Natural killer cell (primary cell): ENCODE data around the gene DDX54. TPM values are rescaled to one million over a fixed set of nuclear protein-coding genes. Genes with fewer than 3 reads are reported as not detected.

Experiments used
- ATAC-seq, 3 donors: fragments of 150-1000 bp in 2 of 3; fragments of 200-7000 bp in 1 of 3; cut with Tn5 transposase; 1 replicate in 1 of 3; 2 replicates in 2 of 3; pipeline ENCODE4 v1.10.0; 2021; ENCODE audit warnings: mild to moderate bottlenecking in 2 of 3, moderate library complexity in 2 of 3
- DNase-seq, 2 donors: peaks; one replicate each; pipeline versions ENCODE4 v3.0.0 to v3.0.0-alpha.2; 2013 to 2021; ENCODE audit warnings: mixed read lengths in 1 of 2
- H3K27ac ChIP-seq: one replicate; pipeline ENCODE4 v1.5.1; 2013; ENCODE audit warnings: mild to moderate bottlenecking, low read length
- H3K27me3 ChIP-seq: one replicate; pipeline ENCODE4 v1.6.1; 2013; ENCODE audit warnings: low read length; ENCODE audit not compliant: control insufficient read depth, insufficient read depth
- H3K36me3 ChIP-seq: one replicate; pipeline ENCODE4 v1.6.1; 2013; ENCODE audit warnings: low read length; ENCODE audit not compliant: control insufficient read depth, insufficient read depth
- H3K4me1 ChIP-seq: one replicate; pipeline ENCODE4 v1.6.1; 2013; ENCODE audit warnings: low read length; ENCODE audit not compliant: control insufficient read depth, insufficient read depth
- H3K4me3 ChIP-seq: one replicate; pipeline ENCODE4 v1.5.1; 2013; ENCODE audit warnings: low read length
- H3K9me3 ChIP-seq: one replicate; pipeline ENCODE4 v1.6.1; 2013; ENCODE audit warnings: low read length; ENCODE audit not compliant: control insufficient read depth, insufficient read depth
- H3K27ac Mint-ChIP-seq, 2 donors: one replicate each; pipeline ENCODE4 v1.8.0; 2022; ENCODE audit warnings: mild to moderate bottlenecking in 2 of 2, mixed read lengths in 2 of 2, moderate library complexity in 1 of 2
- H3K27me3 Mint-ChIP-seq, 2 donors: one replicate each; pipeline ENCODE4 v1.8.0; 2022; ENCODE audit warnings: low read depth in 2 of 2, mixed read lengths in 2 of 2
- H3K36me3 Mint-ChIP-seq: one replicate; pipeline ENCODE4 v1.8.0; 2022; ENCODE audit warnings: mixed read lengths
- H3K4me1 Mint-ChIP-seq, 2 donors: one replicate each; pipeline ENCODE4 v1.8.0; 2022; ENCODE audit warnings: mixed read lengths in 2 of 2
- H3K4me3 Mint-ChIP-seq: one replicate; pipeline ENCODE4 v1.8.0; 2022; ENCODE audit warnings: mild to moderate bottlenecking, moderate library complexity, mixed read lengths
- H3K9me3 Mint-ChIP-seq, 2 donors: one replicate each; pipeline ENCODE4 v1.8.0; 2022; ENCODE audit warnings: mixed read lengths in 2 of 2
- WGBS: methylation state at CpG from one replicate; pipeline ENCODE4 v1.1.7; 2013; ENCODE audit warnings: missing lambda C conversion rate; ENCODE audit not compliant: insufficient coverage; 5-methylcytosine and 5-hydroxymethylcytosine counted together
- intact Hi-C: fragments of 100-400 bp; cut with micrococcal nuclease; formaldehyde crosslinking; loops from one replicate; pipeline ENCODE4 v1.14.2; 2022
- total RNA-seq, 4 donors: library from RNA; stranded (reverse); fragments of 120-200 nt in 1 of 4; gene quantifications; one replicate each; pipeline versions ENCODE4 v1.2.3 to v1.2.4, GENCODE V29; 2013 to 2022
- TF ChIP-seq, protein P1 (sequence below): fragments of 200-600 bp; IDR thresholded peaks from one replicate; pipeline ENCODE4 v1.8.0; 2022; ENCODE audit warnings: antibody characterized with exemption

The DDX54 gene
- total RNA-seq, 3 donors from 2014 or later (not counting 1 experiment from before 2014, with no cell fraction given) = 84.6 to 100 (median 97.1) TPM

DNA sequence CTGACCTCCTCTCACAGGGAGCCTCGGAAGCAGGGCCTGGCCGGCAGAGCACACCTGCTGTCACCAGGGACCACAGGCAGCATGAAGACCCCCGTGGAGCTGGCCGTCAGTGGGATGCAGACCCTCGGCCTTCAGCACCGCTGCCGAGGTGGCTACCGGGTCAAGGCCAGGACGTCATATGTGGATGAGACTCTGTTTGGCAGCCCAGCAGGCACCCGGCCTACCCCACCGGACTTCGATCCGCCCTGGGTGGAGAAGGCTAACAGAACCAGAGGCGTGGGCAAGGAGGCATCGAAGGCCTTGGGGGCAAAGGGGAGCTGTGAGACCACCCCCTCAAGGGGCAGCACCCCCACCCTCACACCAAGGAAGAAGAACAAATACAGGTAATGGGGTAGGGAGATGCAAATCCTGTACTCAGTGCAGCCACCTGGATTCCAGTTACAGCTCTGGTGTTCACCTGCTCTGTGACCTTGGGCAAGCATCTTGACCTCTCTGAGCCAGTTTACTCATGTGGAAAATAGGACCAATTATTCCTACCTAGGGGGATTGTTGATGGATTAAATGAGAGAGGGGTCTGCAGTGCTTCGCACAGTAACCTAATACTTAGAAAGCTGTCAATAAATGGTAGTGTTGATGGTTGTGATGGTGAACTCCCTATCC lies 1.5 kb upstream of the DDX54 start:
- TF ChIP-seq, protein P1, sequence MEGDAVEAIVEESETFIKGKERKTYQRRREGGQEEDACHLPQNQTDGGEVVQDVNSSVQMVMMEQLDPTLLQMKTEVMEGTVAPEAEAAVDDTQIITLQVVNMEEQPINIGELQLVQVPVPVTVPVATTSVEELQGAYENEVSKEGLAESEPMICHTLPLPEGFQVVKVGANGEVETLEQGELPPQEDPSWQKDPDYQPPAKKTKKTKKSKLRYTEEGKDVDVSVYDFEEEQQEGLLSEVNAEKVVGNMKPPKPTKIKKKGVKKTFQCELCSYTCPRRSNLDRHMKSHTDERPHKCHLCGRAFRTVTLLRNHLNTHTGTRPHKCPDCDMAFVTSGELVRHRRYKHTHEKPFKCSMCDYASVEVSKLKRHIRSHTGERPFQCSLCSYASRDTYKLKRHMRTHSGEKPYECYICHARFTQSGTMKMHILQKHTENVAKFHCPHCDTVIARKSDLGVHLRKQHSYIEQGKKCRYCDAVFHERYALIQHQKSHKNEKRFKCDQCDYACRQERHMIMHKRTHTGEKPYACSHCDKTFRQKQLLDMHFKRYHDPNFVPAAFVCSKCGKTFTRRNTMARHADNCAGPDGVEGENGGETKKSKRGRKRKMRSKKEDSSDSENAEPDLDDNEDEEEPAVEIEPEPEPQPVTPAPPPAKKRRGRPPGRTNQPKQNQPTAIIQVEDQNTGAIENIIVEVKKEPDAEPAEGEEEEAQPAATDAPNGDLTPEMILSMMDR = no peak
- Mint-ChIP-seq H3K27me3 (no peaks in the 10 kb centered on the region), H3K36me3 (peaks cover 7% of the 10 kb centered on the region), H3K9me3 (no peaks in the 10 kb centered on the region), H3K27ac (peak overlapping the region; percentile 87 to 94), H3K4me3 (peak overlapping the region; percentile 96), H3K4me1 (peaks cover 38 to 40% of the 10 kb centered on the region in 2 donors)
- Histone ChIP-seq H3K4me3 (no peak overlapping the region), H3K27me3 (no peaks in the 10 kb centered on the region), H3K4me1 (peaks cover 29% of the 10 kb centered on the region), H3K36me3 (peaks cover 13% of the 10 kb centered on the region), H3K27ac (no peak overlapping the region), H3K9me3 (no peaks in the 10 kb centered on the region)
- WGBS = 89% methylated on average over 14 of the region's 16 CpGs
- no peak for DNase-seq
- no peak for ATAC-seq
- intact Hi-C loops = no loop called here

DNA sequence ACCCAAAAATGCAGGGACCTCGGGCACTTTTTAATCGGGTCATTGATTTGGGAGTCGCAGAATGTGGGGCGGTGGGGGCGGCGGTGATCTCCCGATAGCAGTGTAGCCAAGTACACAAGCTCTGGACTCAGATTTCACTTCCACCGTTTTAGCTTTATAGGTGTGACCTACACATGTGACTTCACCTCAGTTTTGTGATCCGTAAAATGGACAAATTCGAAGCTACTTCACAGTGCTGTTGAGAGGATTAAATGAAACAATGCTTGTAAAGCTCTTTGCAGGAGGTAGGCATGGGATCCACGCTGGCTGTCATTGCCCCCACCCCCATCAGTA lies 721 bp upstream of the DDX54 start:
- Histone ChIP-seq H3K4me3 (peak overlapping the region; percentile 89), H3K9me3 (no peaks in the 10 kb centered on the region), H3K4me1 (peaks cover 29% of the 10 kb centered on the region), H3K36me3 (peaks cover 6% of the 10 kb centered on the region), H3K27ac (peak overlapping the region; percentile 95), H3K27me3 (no peaks in the 10 kb centered on the region)
- peak overlapping the region; percentile 96 for H3K4me3 Mint-ChIP-seq
- H3K27ac Mint-ChIP-seq = peak overlapping the region; percentile 87 to 94
- H3K9me3 Mint-ChIP-seq = no peaks in the 10 kb centered on the region
- no peak for DNase-seq
- TF ChIP-seq, protein P1 = no peak
- peaks cover 7% of the 10 kb centered on the region for H3K36me3 Mint-ChIP-seq
- H3K4me1 Mint-ChIP-seq = peaks cover 40 to 41% of the 10 kb centered on the region in 2 donors
- WGBS = 9% methylated on average over 11 of the region's 11 CpGs
- H3K27me3 Mint-ChIP-seq = no peaks in the 10 kb centered on the region
- no peak for ATAC-seq
- intact Hi-C loops = no loop called here

DNA sequence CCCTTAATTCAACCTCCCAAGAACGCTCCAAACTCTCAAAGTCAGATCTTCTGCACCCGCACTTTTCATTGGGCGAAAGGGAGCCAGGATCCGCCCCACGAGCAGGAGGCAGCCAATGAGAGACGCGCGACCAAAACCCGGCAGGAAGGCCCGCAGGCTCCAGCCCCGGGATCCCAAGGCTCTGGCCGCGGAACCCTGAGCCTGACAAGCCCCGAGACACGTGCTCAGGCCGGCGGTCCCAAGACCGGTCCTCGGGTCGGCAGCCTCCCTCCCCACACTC lies 438 bp downstream of the DDX54 start:
- peaks cover 7% of the 10 kb centered on the region for H3K36me3 Mint-ChIP-seq
- Histone ChIP-seq H3K27me3 (no peaks in the 10 kb centered on the region), H3K36me3 (peaks cover 11% of the 10 kb centered on the region), H3K4me3 (peak overlapping the region; percentile 89), H3K4me1 (peaks cover 29% of the 10 kb centered on the region), H3K27ac (peak overlapping the region; percentile 95), H3K9me3 (no peaks in the 10 kb centered on the region)
- no peaks in the 10 kb centered on the region for H3K27me3 Mint-ChIP-seq
- H3K4me3 Mint-ChIP-seq = peak overlapping the region; percentile 96
- peak overlapping the region; percentile 87 to 94 for H3K27ac Mint-ChIP-seq
- TF ChIP-seq, protein P1 = no peak
- intact Hi-C loops = loop anchor here (1.0 kb wide), 2 partner anchors 23 to 36 kb away; partner anchors contain the start of gene TPCN1
- peaks cover 40 to 41% of the 10 kb centered on the region in 2 donors for H3K4me1 Mint-ChIP-seq
- H3K9me3 Mint-ChIP-seq = no peaks in the 10 kb centered on the region
- DNase-seq (peak; percentile 85 to 94), ATAC-seq (peak; percentile 83 to 87 (median 85))
- 0% methylated on average over 20 of the region's 20 CpGs for WGBS
